Activated CD8-positive, alpha-beta T cell treated with anti-CD3 and anti-CD28 coated beads for 36 hours (primary cell): Measurements from ENCODE around the gene GBA2. TPM values are rescaled to one million over a fixed set of nuclear protein-coding genes. Genes with fewer than 3 reads are reported as not detected.

Experiments
- ATAC-seq: fragments of 200-7000 bp; cut with Tn5 transposase; one replicate; pipeline ENCODE4 v1.10.0; 2021; ENCODE audit warnings: mild to moderate bottlenecking, moderate library complexity
- CTCF ChIA-PET: fragments of 350-600 bp; sonication (Branson Sonifier 250); formaldehyde crosslinking; loops from one replicate; lab custom pipeline; 2021; ENCODE audit warnings: antibody characterized with exemption; lab: Charles Lee
- POLR2A ChIA-PET: fragments of 350-600 bp; sonication (Branson Sonifier 250); formaldehyde crosslinking; loops from one replicate; lab custom pipeline; 2021; ENCODE audit warnings: antibody characterized with exemption; lab: Charles Lee
- DNase-seq: peaks from one replicate; pipeline ENCODE4 v3.0.0-alpha.2; 2020
- H3K27ac Mint-ChIP-seq: one replicate; pipeline ENCODE4 v1.8.0; 2021; ENCODE audit warnings: mild to moderate bottlenecking, mixed read lengths
- H3K27me3 Mint-ChIP-seq: one replicate; pipeline ENCODE4 v1.8.0; 2021; ENCODE audit warnings: mixed read lengths
- H3K36me3 Mint-ChIP-seq: one replicate; pipeline ENCODE4 v1.8.0; 2021; ENCODE audit warnings: low read depth, mixed read lengths
- H3K4me1 Mint-ChIP-seq: one replicate; pipeline ENCODE4 v1.8.0; 2021; ENCODE audit warnings: low read depth, mixed read lengths
- H3K4me3 Mint-ChIP-seq: one replicate; pipeline ENCODE4 v1.8.0; 2021; ENCODE audit warnings: mild to moderate bottlenecking, moderate library complexity, mixed read lengths
- H3K9me3 Mint-ChIP-seq: one replicate; pipeline ENCODE4 v1.8.0; 2021; ENCODE audit warnings: mixed read lengths
- intact Hi-C: fragments of 100-400 bp; cut with micrococcal nuclease; formaldehyde crosslinking; loops from one replicate; pipeline ENCODE4 v1.10.0; 2022
- total RNA-seq, 2 experiments: library from RNA; stranded (reverse); gene quantifications; one replicate each; pipeline ENCODE4 v1.2.3, GENCODE V29; 2021
- TF ChIP-seq, protein P1 (sequence below): fragments of 200-600 bp; IDR thresholded peaks from one replicate; pipeline ENCODE4 v1.8.0; 2022; ENCODE audit warnings: antibody characterized with exemption, mild to moderate bottlenecking

GBA2 gene
- total RNA-seq, 2 experiments from 2014 or later = 21.2 to 22.3 TPM

DNA sequence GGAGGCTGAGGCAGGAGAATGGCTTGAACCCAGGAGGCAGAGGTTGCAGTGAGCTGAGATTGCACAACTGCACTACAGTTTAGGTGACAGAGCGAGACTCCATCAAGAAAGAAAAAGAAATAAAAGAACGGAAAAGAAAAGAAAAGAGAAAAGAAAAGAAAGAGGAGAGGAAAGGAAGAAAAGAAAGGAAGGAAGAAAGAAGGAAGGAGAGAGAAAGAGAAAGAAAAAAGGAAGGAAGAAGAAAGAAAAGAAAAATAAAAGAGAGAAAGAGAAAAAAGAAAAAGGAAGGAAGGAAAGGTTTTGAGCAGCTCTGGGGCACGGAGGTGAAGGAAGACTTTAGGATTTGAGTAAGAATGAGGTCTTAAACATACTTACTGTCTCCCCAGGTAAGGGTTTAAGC, 35.5 kb downstream of the GBA2 start:
- Mint-ChIP-seq H3K4me1 (peaks cover 4% of the 10 kb centered on the region), H3K27me3 (no peaks in the 10 kb centered on the region), H3K27ac (no peak overlapping the region), H3K36me3 (peaks cover 54% of the 10 kb centered on the region), H3K9me3 (no peaks in the 10 kb centered on the region), H3K4me3 (no peak overlapping the region)
- DNase-seq (no peak), ATAC-seq (no peak)
- ChIA-PET CTCF (interaction anchor here (15.2 kb wide), 1 partner anchor 17 kb away, joined by 121 read pairs; no protein-coding TSS in a partner anchor), POLR2A (interaction anchor here (0.8 to 1.3 kb wide), 3 partner anchors 14 to 19 kb away, joined by 3 to 4 read pairs (median 3); no protein-coding TSS in a partner anchor)
- TF ChIP-seq, protein P1, sequence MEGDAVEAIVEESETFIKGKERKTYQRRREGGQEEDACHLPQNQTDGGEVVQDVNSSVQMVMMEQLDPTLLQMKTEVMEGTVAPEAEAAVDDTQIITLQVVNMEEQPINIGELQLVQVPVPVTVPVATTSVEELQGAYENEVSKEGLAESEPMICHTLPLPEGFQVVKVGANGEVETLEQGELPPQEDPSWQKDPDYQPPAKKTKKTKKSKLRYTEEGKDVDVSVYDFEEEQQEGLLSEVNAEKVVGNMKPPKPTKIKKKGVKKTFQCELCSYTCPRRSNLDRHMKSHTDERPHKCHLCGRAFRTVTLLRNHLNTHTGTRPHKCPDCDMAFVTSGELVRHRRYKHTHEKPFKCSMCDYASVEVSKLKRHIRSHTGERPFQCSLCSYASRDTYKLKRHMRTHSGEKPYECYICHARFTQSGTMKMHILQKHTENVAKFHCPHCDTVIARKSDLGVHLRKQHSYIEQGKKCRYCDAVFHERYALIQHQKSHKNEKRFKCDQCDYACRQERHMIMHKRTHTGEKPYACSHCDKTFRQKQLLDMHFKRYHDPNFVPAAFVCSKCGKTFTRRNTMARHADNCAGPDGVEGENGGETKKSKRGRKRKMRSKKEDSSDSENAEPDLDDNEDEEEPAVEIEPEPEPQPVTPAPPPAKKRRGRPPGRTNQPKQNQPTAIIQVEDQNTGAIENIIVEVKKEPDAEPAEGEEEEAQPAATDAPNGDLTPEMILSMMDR = no peak
- intact Hi-C loops = no loop called here

DNA sequence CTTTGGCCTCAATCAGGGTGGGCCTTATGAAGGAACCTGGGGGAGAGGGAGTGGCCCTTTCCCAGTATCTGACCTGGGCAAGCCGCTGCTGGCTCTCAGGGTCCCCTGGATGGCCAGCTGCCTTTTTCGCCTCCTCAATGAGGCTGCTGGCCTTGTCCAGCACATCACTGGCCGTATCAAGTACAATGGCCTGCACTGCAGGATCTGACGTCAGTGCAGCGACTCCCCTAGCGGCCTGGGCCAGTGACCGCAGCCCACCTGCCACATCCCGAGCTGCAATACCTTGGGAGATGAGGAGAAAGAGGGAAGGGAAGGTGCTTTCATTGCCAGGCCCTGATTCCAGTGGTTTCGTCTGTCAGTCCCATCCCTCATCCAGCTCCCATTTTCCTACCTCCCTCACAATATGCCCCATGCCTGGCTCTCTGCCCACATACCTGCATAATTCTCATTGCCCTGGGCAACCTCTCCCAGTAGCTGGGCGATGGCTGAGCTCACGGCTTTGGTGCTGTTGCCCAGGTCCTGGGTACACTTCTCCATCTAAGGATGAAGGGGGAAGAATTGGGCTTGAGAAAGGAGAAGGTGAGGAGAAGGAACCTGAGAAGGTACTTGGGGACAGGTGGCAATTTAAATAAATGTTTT, 36.1 kb downstream of the GBA2 start:
- DNase-seq (no peak), ATAC-seq (no peak)
- TF ChIP-seq, protein P1 = no peak
- ChIA-PET CTCF (interaction anchor here (0.8 to 15.2 kb wide), 5 partner anchors 17 to 96 kb away, joined by 3 to 121 read pairs (median 3); partner anchors contain the start of genes CCDC107 and RMRP), POLR2A (interaction anchor here (0.8 to 2.1 kb wide), 4 partner anchors 15 to 198 kb away, joined by 3 to 6 read pairs (median 3); no protein-coding TSS in a partner anchor)
- H3K9me3 Mint-ChIP-seq = no peaks in the 10 kb centered on the region
- H3K27ac Mint-ChIP-seq = no peak overlapping the region
- H3K27me3 Mint-ChIP-seq = no peaks in the 10 kb centered on the region
- intact Hi-C loops = no loop called here
- H3K4me1 Mint-ChIP-seq = peaks cover 4% of the 10 kb centered on the region
- H3K4me3 Mint-ChIP-seq = no peak overlapping the region
- peaks cover 57% of the 10 kb centered on the region for H3K36me3 Mint-ChIP-seq

DNA sequence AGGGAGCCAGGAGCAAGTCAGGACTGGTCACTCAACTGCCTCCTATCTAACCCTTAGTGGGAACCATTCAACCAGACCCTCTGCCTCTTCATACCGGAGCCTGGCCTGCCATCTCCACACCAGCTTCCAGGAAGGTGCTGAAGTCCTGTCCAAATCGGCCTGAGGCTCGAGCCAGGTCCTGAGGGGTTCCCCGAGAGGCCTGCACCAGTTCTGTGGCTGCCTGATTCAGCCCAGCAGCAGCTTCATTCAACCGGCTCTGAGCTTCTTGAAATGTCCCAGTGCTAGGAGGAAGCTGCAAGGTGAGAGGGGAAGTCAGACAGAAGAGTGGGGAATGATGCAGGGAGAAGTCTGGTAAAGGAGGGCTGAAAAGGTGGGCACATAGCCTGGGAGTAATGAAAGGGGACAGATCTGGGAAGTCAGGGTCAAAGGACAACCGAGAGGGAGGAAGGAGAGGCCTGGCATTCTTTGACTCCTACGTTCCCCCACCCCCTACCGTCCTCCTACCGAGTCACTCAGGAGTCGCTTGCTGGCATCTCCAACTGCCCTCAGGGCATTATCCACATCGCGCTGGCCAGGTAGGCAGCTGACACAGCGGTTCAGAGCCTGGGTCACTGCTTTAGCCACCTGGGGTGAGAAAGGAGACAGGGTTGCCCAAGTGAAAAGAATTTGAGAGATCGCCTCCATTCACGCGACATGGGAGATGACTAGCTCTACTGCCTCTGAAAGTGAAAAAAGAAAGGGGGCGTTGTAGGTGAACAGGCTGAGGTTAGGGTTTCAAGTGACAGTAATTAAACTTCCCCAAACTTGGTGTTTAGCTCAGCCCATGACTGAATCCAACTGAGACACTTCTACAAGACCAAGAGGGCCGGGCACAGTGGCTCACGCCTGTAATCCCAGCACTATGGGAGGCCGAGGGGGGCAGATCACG, 37.3 kb downstream of the GBA2 start:
- Mint-ChIP-seq H3K4me3 (no peak overlapping the region), H3K27me3 (no peaks in the 10 kb centered on the region), H3K9me3 (no peaks in the 10 kb centered on the region), H3K27ac (peak overlapping the region; percentile 28), H3K4me1 (peaks cover 4% of the 10 kb centered on the region), H3K36me3 (peaks cover 60% of the 10 kb centered on the region)
- no peak for DNase-seq
- ChIA-PET POLR2A (interaction anchor here (0.6 to 2.1 kb wide), 2 partner anchors 15 to 16 kb away, joined by 4 to 6 read pairs; no protein-coding TSS in a partner anchor), CTCF (interaction anchor here (0.8 to 15.2 kb wide), 5 partner anchors 16 to 95 kb away, joined by 3 to 121 read pairs (median 3); partner anchors contain the start of genes CCDC107 and RMRP)
- TF ChIP-seq, protein P1 = no peak
- intact Hi-C loops = no loop called here
- no peak for ATAC-seq

DNA sequence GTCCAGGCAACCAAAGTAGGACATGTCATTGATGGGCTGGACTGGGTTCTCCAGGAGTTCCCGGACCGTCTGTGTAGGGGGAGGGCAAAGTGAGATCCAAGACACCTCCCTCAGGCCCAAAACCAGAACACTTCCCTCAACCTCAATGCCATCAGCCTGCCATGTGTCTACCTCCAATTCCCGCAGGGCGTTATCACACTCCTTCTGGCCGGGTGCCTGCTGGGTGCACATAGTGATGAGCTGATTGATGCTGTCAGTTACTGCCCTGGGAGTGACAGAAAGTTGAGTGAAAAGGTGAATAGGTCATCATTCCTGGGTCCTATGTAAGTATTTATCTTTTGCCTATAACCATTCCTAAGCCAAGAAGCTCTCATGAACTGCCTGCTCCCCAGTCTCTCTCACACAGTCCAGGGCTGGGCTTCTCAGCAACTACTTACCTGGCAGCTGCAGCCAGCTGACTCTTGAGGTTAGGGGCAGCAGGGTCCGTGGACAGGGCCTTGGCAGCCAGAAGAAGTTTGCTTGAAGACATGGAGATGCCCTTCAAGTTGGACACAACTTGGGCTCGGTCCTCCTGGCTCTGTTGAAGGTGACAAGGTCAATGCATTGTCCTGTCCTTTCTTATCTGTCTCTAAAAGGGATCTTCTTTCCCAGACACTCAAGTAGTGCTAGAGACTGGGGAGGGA, 38.1 kb downstream of the GBA2 start:
- peaks cover 55% of the 10 kb centered on the region for H3K36me3 Mint-ChIP-seq
- ATAC-seq (no peak), DNase-seq (no peak)
- ChIA-PET POLR2A (interaction anchor here (2.1 kb wide), 1 partner anchor 14 kb away, joined by 6 read pairs; no protein-coding TSS in a partner anchor), CTCF (interaction anchor here (1.8 to 15.2 kb wide), 2 partner anchors 15 to 53 kb away, joined by 7 to 121 read pairs; partner anchors contain the start of genes CCDC107 and RMRP)
- H3K4me3 Mint-ChIP-seq = no peak overlapping the region
- H3K27me3 Mint-ChIP-seq = no peaks in the 10 kb centered on the region
- H3K9me3 Mint-ChIP-seq = no peaks in the 10 kb centered on the region
- intact Hi-C loops = no loop called here
- TF ChIP-seq, protein P1 = no peak
- peaks cover 4% of the 10 kb centered on the region for H3K4me1 Mint-ChIP-seq
- H3K27ac Mint-ChIP-seq = no peak overlapping the region
